ENCODE results near the gene KCNJ6. TPM values are rescaled to one million over a fixed set of nuclear protein-coding genes. Genes with fewer than 3 reads are reported as not detected.

The KCNJ6 gene
- total RNA-seq, 1 donor from 2014 or later, result not detected

DNA sequence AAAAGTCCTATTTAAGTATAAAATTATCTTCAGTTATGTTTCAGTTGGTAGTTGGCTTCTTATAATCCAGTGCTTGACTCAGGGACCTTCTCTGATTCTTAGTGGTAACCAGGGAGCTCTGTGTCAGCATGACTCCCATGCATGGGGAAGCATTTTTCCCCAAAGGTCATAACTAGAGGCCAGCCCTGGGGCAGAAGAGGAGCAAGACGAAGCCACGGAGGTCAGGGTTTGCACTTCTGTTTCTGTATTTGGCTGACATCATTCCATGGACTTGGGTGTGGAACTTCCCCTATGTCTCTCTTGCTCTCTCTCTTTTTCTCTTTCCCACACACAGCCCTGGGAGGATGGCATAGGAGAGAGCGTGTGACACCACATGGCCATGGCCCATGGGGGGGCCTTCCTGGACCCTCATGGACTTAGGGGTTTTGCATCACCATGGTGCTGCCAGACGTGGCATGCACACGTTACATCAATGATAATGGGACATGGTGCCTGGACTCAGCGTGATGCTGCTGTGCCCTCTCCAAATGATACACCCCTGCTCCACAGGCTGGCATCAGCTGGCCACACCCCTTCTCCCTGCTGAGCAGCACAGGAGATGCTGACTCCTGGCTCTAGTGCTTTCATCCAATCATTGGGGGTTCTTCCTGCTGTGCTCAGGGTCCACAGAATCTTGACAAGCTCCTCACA is 260.5 kb downstream of the KCNJ6 start:
- no peaks in the 10 kb centered on the region for H3K79me2 ChIP-seq (ENCODE audit: low read depth)
- no peak overlapping the region for H3K9ac ChIP-seq
- H3K9me3 ChIP-seq (ENCODE audit: low read depth), result no peaks in the 10 kb centered on the region
- H4K20me1 ChIP-seq (ENCODE audit: low read depth), result no peaks in the 10 kb centered on the region
- no peaks in the 10 kb centered on the region for H3K4me1 ChIP-seq
- no peak overlapping the region for H3K4me3 ChIP-seq
- no peaks in the 10 kb centered on the region for H3K36me3 ChIP-seq
- Mint-ChIP-seq H3K4me1 (peaks cover 3% of the 10 kb centered on the region), H3K36me3 (no peaks in the 10 kb centered on the region), H3K9me3 (no peaks in the 10 kb centered on the region), H3K27me3 (ENCODE audit: insufficient read depth, low read depth) (peaks cover 4% of the 10 kb centered on the region), H3K4me3 (no peak overlapping the region), H3K27ac (no peak overlapping the region)
- TF ChIP-seq, protein P1, sequence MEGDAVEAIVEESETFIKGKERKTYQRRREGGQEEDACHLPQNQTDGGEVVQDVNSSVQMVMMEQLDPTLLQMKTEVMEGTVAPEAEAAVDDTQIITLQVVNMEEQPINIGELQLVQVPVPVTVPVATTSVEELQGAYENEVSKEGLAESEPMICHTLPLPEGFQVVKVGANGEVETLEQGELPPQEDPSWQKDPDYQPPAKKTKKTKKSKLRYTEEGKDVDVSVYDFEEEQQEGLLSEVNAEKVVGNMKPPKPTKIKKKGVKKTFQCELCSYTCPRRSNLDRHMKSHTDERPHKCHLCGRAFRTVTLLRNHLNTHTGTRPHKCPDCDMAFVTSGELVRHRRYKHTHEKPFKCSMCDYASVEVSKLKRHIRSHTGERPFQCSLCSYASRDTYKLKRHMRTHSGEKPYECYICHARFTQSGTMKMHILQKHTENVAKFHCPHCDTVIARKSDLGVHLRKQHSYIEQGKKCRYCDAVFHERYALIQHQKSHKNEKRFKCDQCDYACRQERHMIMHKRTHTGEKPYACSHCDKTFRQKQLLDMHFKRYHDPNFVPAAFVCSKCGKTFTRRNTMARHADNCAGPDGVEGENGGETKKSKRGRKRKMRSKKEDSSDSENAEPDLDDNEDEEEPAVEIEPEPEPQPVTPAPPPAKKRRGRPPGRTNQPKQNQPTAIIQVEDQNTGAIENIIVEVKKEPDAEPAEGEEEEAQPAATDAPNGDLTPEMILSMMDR (IDR thresholded peaks at IDR 0.05), result no peak
- TF ChIP-seq EZH2 (IDR thresholded peaks at IDR 0.05) (no peak), EZH2phosphoT487 (IDR thresholded peaks at IDR 0.05) (no peak)
- H3K4me2 ChIP-seq, result no peak overlapping the region
- H2AFZ ChIP-seq (replicated peaks), result no peak overlapping the region
- H3F3A ChIP-seq (ENCODE audit: low read depth), result no peaks in the 10 kb centered on the region
- H3K27ac ChIP-seq, result no peak overlapping the region
- H3K27me3 ChIP-seq, result no peaks in the 10 kb centered on the region
- DNase-seq (ENCODE audit: low spot score), result no peak

DNA sequence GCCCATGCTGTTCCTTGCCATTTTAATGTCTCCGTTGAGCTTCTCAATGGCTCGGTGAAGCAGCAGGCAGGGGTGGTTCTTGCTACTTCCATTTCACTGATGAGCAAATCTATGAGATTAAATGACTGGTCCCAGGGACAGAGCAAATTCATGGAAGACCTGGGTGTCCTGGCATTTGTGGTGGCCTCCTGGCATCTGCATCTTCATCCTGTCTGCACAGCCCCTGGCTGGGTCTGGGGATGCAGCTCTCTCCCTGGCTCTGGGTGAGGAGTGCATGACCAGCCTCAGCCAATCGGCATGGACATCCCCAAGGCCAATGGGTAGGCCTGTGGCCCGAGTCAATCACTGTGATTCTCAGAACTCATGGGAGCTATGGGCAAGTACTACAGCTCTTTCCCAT is 261.7 kb downstream of the KCNJ6 start:
- Mint-ChIP-seq H3K4me3 (no peak overlapping the region), H3K36me3 (no peaks in the 10 kb centered on the region), H3K27me3 (ENCODE audit: insufficient read depth, low read depth) (peaks cover 6% of the 10 kb centered on the region), H3K27ac (no peak overlapping the region), H3K4me1 (peaks cover 3% of the 10 kb centered on the region), H3K9me3 (no peaks in the 10 kb centered on the region)
- Histone ChIP-seq H3K36me3 (no peaks in the 10 kb centered on the region), H3K4me2 (no peak overlapping the region), H4K20me1 (ENCODE audit: low read depth) (no peaks in the 10 kb centered on the region), H3K9ac (no peak overlapping the region), H3K27ac (no peak overlapping the region), H3K9me3 (ENCODE audit: low read depth) (no peaks in the 10 kb centered on the region), H3K4me1 (no peaks in the 10 kb centered on the region), H3K27me3 (no peaks in the 10 kb centered on the region), H3F3A (ENCODE audit: low read depth) (no peaks in the 10 kb centered on the region), H2AFZ (replicated peaks) (no peak overlapping the region), H3K79me2 (ENCODE audit: low read depth) (no peaks in the 10 kb centered on the region), H3K4me3 (no peak overlapping the region)
- TF ChIP-seq EZH2phosphoT487 (IDR thresholded peaks at IDR 0.05), result no peak
- TF ChIP-seq, protein P1 (IDR thresholded peaks at IDR 0.05), result no peak
- TF ChIP-seq EZH2 (IDR thresholded peaks at IDR 0.05), result no peak
- DNase-seq (ENCODE audit: low spot score), result no peak

DNA sequence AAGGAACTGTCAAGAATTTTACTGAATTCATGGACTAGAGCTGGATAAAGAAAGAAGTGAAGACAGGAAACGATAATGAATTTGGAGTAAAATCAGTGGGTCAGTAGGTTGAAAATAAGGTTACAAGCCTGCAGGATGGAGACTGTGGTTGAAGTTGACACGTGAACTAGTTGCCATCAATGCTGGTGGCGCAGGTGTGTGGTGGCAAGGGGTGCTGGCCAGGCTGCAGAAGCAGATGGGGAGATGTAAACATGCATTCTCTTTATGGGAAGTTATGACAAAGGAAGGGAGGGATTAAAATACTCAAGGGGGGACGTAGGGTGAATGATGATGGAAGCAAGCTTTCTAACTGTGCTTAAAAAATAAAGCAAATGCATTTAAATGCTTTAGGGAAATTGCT is 263.1 kb downstream of the KCNJ6 start:
- no peaks in the 10 kb centered on the region for H3K9me3 ChIP-seq (ENCODE audit: low read depth)
- H3K27ac Mint-ChIP-seq, result no peak overlapping the region

More for the DNA sequence above, 263.1 kb downstream of the KCNJ6 start:
- Mint-ChIP-seq H3K4me1 (peaks cover under 1% of the 10 kb centered on the region), H3K4me3 (no peak overlapping the region), H3K36me3 (no peaks in the 10 kb centered on the region), H3K27me3 (ENCODE audit: insufficient read depth, low read depth) (peaks cover 6% of the 10 kb centered on the region), H3K9me3 (no peaks in the 10 kb centered on the region)
- TF ChIP-seq EZH2phosphoT487 (IDR thresholded peaks at IDR 0.05) (no peak), EZH2 (IDR thresholded peaks at IDR 0.05) (no peak)
- TF ChIP-seq, protein P1 (IDR thresholded peaks at IDR 0.05), result no peak
- Histone ChIP-seq H4K20me1 (ENCODE audit: low read depth) (no peaks in the 10 kb centered on the region), H3K9ac (no peak overlapping the region), H3K36me3 (no peaks in the 10 kb centered on the region), H3K4me3 (no peak overlapping the region), H3K27ac (no peak overlapping the region), H3K4me2 (no peak overlapping the region), H3F3A (ENCODE audit: low read depth) (no peaks in the 10 kb centered on the region), H3K4me1 (no peaks in the 10 kb centered on the region), H2AFZ (replicated peaks) (no peak overlapping the region), H3K79me2 (ENCODE audit: low read depth) (no peaks in the 10 kb centered on the region), H3K27me3 (no peaks in the 10 kb centered on the region)
- DNase-seq (ENCODE audit: low spot score), result no peak
